ENCODE measurements around the gene SNRNP70. TPM values are rescaled to one million over a fixed set of nuclear protein-coding genes. Genes with fewer than 3 reads are reported as not detected.
"Not testable (repeated sequence)": the region's sequence is repeated elsewhere in the genome, so short reads cannot be mapped to it uniquely, and the experiment has no call there.

Gene SNRNP70
- total RNA-seq, 2 donors from 2014 or later, result 138 to 143 TPM

GRCh38 chr19:49061000-49061399 lies 24.3 kb upstream of the SNRNP70 start:
- ATAC-seq (no peak), DNase-seq (no peak)
- intact Hi-C loops (cut with DNase I, micrococcal nuclease), result no loop called here

- ATAC-seq (no peak), DNase-seq (no peak)
- intact Hi-C loops (cut with DNase I, micrococcal nuclease), result no loop called here
Measured at GRCh38 chr19:49061445-49061844, 23.8 kb upstream of the SNRNP70 start.

DNA sequence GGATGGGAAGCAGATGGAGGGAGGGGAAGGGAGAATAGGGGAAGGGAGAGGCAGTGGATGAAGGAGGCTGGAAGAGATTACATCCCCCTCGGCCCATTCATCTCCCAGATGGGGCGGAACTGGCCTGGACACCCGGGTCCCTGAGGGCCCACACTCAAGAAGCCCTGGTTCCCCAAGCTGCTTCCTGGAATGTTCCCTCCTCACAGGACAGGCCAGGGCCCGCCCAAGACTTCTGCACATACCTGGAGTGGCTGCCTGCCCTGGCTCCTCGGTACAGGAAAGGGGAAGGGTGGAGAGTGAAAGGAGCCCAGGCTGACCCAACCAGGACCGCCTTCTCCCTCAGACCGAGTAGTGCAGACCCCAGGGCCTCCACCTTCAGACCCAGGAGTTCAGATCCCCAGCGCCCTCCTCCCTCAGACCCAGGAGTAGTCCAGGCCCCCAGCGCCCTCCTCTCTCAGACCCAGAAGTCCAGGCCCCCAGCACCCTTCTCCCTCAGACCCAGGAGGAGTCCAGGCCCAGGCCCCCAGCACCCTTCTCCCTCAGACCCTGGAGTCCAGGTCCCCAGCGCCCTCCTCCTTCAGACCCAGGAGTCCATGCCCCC lies 21.1 kb upstream of the SNRNP70 start:
- intact Hi-C loops (cut with DNase I, micrococcal nuclease), result no loop called here
- ATAC-seq (peak; percentile 33), DNase-seq (no peak)

- peak in 1 of 2 donors; percentile 23 for DNase-seq
- peak; percentile 78 for ATAC-seq
- intact Hi-C loops (cut with DNase I, micrococcal nuclease), result no loop called here
Measured at GRCh38 chr19:49064768-49065611, 20.3 kb upstream of the SNRNP70 start, which contains the start of gene NTF4. Gene NTF4, minus strand, starts transcription at chr19:49064818. Its CDS starts 2,821 bp downstream, at chr19:49061997.

GRCh38 chr19:49065905-49066512 lies 19.2 kb upstream of the SNRNP70 start:
- intact Hi-C loops (cut with DNase I, micrococcal nuclease), result no loop called here
- ATAC-seq (no peak), DNase-seq (no peak)

DNA sequence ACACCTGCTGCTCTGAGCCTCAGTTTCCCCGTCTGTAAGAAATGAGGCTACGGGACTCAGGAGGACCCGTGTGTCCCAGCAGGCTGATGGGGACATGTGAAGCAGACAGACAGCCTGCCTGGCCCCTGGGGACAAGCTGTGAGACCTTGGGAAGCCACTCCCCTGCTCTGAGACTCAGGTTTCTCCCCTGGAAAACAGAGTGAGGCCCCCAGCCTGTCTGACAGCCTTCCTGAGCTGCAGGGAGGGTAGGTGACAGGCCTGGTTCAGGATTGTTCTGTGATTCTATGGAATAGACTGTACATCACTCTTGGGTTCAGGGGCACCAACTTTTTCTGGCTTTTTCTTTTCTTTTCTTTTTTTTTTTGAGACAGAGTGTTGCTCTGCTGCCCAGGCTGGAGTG lies 17.7 kb upstream of the SNRNP70 start:
- intact Hi-C loops (cut with DNase I, micrococcal nuclease), result no loop called here
- no peak for DNase-seq
- ATAC-seq, result no peak

DNA sequence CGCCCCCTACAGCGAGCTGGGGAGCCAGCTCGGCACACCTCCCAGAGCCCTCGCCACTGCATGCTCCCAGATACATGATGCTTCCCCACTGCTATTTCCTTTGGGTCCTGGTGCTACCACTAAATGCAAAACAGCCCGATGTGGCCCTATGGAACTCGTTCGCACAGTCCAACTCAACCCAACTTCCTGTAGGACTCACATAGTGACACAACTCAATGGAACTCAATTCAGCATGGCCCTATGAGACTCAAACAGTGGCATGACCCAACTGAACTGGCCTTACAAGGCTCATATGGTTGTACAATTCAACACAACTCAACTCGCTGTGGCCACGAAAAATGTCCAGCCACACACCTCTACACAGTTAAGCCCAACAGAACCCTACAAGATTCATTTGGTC lies 16.2 kb upstream of the SNRNP70 start:
- DNase-seq, result no peak
- no peak for ATAC-seq

DNA sequence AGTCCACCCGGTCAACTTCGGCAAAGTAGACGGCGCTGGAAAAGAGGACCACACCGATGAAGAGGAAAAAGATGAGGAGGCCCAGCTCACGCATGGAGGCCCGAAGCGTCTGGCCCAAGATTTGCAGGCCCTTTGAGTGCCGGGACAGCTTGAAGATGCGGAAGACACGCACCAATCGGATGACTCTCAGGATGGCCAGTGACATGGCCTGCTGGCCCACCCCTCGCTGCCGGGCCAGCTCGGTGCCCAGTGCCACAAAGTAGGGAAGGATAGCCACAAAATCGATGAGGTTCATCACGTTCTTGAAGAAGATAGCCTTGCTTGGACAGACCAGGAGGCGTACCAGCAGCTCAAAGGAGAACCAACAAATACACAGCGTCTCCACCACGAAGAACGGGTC lies 14.8 kb upstream of the SNRNP70 start:
- intact Hi-C loops (cut with DNase I, micrococcal nuclease), result no loop called here
- no peak for DNase-seq
- ATAC-seq, result no peak

More for the DNA sequence above, 16.2 kb upstream of the SNRNP70 start:
- intact Hi-C loops (cut with DNase I, micrococcal nuclease), result no loop called here

GRCh38 chr19:49071860-49072547 lies 13.2 kb upstream of the SNRNP70 start:
- intact Hi-C loops (cut with DNase I, micrococcal nuclease), result no loop called here
- ATAC-seq, result peak; percentile 39
- peak in 1 of 2 donors; percentile 20 for DNase-seq

DNA sequence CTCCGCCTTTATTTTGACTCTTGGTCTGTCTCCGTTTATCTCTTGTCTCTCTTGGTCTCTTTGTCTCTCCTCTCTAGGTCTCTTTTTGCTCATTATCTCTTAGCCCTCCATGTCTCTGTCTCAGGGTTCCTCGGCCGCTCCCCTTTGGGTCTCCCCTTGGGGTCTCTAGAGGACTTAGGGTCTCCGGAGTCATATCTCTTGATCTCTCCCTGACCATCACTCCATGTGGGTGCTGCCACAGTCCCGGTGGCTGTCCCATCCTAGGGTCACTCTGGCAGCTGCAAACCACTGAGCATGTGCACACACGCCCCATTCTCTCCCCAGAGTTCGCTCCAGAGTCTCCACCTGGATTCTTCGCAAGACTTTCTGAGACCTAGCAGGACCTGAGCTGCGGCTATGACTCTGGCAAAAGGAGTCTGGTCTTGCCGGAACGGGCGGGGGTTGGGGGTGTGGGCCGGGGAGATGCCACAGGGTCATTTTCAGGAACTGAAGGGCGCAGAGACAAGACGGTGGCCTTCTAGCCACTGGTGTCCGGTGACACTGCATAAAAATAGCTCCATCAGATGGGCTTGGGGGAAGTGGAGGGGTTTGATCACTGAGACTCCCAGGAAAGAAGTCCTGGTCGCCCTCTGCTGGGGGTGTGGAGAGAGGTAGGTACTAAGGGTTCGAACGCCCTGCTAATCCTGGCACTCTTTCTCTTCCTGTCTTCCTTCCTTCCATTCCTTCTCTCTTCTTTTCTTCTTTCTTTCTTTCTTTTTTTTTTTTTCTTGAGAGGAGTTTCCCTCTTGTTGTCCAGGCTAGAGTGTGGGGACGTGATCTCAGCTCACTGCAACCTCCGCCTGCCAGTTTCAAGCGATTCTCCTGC lies 11.5 kb upstream of the SNRNP70 start:
- DNase-seq (no peak), ATAC-seq (peak; percentile 59)
- intact Hi-C loops (cut with DNase I, micrococcal nuclease), result no loop called here

DNA sequence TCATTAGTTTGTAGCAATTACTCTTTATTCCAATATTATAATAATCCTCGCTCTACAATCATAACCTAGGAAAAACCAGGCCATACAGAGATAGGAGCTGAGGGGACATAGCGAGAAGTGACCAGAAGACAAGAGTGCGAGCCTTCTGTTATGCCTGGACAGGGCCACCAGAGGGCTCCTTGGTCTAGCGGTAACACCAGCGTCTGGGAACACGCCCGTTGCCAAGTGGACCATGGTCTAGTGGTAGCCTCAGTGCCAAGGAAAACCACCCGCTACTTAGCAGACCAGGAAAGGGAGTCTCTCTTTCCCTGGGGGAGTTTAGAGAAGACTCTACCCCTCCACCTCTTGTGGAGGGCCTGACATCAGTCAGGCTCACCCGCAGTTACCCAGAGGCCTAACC lies 10.4 kb upstream of the SNRNP70 start:
- DNase-seq (peak; percentile 65 to 80), ATAC-seq (peak; percentile 74)
- intact Hi-C loops (cut with DNase I, micrococcal nuclease), result not testable (repeated sequence)

DNA sequence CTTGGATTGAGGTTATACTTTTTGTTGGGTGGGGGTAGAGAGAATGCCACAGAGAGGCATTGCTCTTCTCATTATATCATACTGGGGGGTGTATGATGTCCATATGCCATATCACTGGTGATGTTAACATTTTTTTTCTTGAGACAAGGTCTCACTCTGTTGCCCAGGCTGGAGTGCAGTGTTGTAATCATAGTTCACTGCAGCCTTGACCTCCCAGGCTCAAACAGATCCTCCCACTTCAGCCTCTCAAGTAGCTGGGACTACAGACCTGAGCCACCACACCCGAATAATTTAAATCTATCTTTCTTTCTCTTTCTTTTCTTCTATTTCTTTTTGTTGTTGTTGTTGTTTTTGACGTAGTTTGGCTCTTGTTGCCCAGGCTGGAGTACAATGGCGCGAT lies 4.9 kb upstream of the SNRNP70 start:
- DNase-seq (no peak), ATAC-seq (no peak)
- intact Hi-C loops (cut with DNase I, micrococcal nuclease), result no loop called here

DNA sequence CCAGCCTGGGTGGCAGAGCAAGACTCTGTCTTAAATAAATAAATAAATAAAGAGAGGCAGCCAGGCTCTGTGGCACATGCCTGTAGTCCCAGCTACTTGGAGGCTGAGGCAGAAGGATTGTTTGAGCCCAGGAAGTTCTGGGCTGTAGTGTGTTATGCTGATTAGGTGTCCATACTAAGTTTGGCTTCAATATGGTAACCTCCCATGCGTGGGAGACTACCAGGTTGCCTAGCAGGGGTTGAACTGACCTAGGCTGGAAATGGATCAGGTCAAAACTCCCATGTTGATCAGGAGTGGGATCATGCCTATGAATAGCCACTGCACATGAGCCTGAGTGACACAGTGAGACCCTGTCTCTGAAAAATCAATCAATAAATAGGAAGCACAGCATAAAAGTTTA lies 4.0 kb upstream of the SNRNP70 start:
- no peak for ATAC-seq
- intact Hi-C loops (cut with DNase I, micrococcal nuclease), result no loop called here
- no peak for DNase-seq

GRCh38 chr19:49084206-49085019 lies 838 bp upstream of the SNRNP70 start:
- ATAC-seq (peak; percentile 13), DNase-seq (peak in 1 of 2 donors; percentile 39)
- intact Hi-C loops (cut with DNase I, micrococcal nuclease), result no loop called here

GRCh38 chr19:49085868-49086232 lies 599 bp downstream of the SNRNP70 start:
- DNase-seq (no peak), ATAC-seq (no peak)
- intact Hi-C loops (cut with DNase I, micrococcal nuclease), result no loop called here

GRCh38 chr19:49086296-49086695 lies 1.0 kb downstream of the SNRNP70 start:
- DNase-seq (no peak), ATAC-seq (no peak)
- intact Hi-C loops (cut with DNase I, micrococcal nuclease), result no loop called here

GRCh38 chr19:49091391-49092038 lies 6.3 kb downstream of the SNRNP70 start:
- DNase-seq, result no peak
- intact Hi-C loops (cut with DNase I, micrococcal nuclease), result loop anchor here in 1 of 2 donors (10.0 kb wide), 1 partner anchor 103 kb away; no protein-coding TSS in a partner anchor
- ATAC-seq, result no peak

All from left colon (tissue), 2 donors.